Measurements from ENCODE around the gene RBM33. TPM values are rescaled to one million over a fixed set of nuclear protein-coding genes. Genes with fewer than 3 reads are reported as not detected.
"Not testable (repeated sequence)": the region's sequence is repeated elsewhere in the genome, so short reads cannot be mapped to it uniquely, and the experiment has no call there.

Gene RBM33
- total RNA-seq, 1 experiment from 2014 or later = 19.4 TPM

DNA sequence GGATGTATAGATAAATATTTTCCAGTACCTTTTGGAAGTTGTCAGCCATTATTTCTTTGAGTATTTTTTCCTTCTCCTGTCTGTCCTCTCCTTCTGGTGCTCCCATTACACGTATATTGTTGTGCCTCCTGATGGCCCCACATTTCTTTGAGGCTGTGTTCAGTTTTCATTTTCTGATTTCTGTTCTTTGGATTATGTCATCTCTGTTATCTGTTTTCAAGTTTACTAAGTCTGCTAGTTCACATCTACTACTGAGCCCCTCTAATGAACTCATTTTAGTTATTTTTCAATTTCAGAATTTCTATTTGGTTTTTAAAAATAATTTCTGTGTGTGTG, 16.3 kb downstream of the RBM33 start:
- no peak for DNase-seq (ENCODE audit: low read depth)

DNA sequence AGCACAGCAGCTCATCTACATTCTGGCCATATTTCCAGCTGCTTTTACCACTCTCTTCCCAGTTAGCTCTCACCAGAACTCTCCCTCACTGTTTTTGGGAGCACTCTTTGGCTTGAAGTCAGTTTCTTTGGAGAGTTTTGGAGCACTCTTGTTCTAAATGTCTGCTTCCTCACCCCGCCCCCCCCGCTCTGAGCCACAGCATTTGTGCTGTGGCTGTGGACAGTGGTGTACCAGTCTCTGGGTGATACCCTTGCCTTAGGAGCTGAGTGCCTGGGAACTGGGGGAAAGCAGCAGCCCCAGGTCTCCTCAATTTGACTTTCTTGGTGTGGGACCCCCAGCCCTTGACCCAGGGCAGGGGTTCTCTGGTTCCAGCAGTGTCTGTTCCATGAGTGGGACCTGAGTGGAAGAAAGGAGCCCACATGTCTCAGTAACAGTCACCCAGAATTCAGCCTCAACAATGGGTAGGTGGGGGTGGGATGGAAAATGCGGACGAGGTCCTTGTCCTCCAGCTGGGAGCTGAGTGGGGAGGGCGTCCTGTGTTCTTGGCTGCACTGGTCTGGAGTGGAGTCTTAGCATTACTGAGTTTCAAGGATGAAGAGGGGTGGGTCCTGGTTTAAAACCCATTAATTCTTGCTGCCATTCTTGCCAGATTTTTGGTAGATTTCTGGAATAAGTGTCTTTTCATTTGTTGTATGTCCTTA, 18.0 kb downstream of the RBM33 start:
- DNase-seq (ENCODE audit: low read depth) = no peak

DNA sequence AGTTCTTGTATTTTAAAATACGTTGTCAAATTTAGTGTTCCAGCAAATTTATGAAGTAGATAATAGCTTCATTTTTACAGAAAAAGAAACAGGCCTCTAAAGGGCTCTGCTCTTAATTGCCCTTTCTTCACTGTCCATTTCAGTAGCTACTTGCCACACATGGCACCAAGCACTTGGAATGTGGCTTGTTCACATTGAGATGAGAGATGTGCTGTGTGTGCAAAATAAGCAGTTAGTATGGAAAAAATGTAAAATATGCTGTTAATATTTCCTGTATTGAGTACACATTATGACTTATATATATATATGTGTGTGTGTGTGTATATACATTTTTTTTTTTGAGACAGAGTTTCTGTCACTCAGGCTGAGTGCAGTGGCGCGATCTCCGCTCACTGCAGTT, 19.5 kb downstream of the RBM33 start:
- no peak for DNase-seq (ENCODE audit: low read depth)

DNA sequence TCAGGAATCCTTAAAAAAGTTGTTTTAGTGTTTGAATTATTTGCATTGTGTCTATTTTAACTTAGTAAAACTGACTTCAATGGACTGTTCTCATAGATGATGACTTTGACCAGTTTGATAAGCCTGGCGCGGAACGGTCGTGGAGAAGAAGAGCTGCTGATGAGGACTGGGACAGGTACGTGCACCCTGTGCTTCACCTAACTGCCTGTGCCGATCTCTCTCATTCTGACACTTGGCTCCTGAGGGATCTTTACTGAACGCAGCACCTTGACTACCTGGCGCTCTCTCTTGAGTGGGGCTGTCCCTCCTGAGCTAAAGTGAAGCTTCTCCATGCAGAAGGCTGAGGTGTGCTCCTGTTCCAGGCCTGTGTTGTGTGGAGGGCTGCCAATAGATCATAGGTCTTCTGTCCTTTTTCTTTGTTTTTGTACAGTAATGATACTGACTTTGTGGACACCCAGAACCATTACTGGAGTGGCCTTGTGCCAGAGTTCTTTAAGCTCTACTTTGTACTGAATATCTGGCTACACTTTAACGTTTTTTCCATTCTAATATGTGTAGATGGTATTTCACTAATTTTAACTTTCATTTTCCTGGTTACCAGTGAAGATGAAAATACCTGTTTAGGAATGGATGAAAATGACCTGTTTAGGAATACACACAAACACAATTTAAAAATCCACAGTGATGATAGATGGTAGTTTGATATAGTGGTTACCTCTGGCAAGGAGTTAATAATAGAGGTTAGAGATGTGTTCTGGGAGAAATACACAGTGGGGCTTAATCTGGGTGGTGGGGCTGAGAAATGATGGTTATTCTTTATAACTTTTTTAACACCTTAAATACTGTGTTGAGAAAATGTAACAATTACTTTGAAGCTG, 20.9 kb downstream of the RBM33 start:
- DNase-seq (ENCODE audit: low read depth) = no peak

DNA sequence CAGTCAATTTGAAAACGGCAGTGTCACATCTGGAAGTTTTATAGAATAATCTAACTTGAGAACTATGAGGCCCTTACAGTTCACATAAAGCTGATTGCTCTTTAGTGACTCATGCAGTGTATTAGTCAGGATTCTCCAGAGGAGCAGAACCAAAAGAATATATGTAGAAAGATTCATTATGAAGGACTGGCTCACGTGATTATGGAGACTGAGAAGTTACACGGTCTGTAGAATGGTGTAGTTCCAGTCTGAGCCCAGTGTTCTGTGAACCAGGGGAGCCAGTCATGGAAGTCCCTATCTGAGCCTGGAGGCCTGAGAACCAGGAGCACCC, 21.5 kb downstream of the RBM33 start:
- peak; percentile 80 for DNase-seq (ENCODE audit: low read depth)

DNA sequence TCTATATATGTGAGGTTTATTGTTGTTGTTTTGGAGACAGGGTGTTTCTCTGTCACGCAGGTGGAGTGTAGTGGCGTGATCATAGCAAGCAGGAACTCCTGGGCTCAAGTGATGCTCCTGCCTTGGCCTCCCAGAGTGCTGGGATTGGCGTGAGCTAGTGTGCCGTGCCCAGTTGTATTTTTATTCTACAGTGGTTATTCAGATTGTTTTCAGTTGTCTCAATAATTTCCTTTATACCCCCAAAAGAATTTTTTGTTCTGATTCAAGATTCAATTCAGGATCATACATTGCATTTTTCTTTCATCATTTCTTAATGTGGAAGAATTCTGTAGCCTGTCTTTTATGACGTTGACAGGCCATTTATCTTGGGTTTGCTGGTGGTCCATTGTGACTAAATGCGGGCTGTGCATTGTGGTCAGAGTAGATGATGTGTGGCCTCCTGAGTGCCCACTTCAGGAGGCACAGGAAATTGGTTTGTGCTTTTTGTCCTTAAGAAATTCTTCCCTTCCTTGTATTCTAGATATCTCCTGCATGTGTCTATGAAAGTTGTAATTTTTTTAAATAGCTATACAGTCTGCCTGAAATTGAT, 22.9 kb downstream of the RBM33 start:
- DNase-seq (ENCODE audit: low read depth) = peak; percentile 70

DNA sequence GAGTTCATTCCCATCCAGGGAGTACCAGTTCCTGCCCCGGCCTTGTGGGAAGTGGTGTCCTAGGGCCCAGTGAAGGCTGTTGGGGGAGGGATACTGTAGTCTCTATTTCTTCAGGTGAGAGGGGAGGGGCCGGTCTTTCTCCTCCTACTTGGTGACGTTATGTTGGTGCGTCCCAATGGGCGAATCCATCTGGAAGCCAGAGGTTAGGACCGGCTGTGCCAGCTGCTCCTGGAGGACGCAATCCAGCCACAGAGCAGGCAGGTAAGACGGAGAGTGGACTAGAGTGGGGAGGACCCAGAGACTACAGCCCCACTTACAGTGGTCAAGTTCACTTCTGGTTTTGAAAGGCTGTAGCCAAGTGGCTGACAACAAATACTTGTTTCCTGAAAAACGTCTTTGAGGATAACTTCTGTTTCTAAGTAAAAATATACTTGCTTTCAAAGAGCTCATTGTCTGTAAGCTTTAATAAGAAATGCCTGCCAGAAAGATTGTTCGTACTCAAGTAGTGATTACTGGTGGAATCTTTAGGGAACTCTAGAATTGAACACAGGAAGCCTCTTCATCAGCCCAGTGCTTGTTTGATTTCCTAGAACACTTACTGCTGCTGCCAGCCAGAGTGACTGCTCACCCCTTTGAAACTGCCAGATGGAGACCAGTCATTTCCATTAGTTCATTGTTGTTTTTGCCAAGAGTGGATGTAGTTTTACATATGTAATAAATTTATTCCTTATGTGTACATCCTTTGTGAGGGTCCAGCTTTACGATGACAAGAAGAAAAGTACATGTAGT, 25.4 kb downstream of the RBM33 start:
- DNase-seq (ENCODE audit: low read depth) = no peak

DNA sequence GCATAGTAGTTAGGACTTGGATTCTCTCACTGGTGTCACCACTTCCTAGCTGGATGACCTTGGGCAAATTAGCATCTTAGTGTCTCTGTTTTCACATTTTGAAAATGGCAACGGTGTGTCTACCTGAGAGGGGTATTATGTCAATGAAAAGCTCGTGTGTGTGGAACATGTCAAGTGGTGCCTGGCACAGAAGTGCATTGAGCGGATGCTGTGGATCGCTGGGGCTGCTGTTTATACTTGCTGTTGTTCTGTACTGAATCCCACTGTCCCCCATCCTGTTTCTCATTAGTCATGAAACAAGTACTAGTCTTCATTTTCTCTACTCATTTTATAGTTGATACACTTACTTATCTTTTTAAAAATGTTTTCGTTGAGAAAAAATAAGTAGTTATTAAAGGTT, 26.1 kb downstream of the RBM33 start:
- DNase-seq (ENCODE audit: low read depth) = no peak

DNA sequence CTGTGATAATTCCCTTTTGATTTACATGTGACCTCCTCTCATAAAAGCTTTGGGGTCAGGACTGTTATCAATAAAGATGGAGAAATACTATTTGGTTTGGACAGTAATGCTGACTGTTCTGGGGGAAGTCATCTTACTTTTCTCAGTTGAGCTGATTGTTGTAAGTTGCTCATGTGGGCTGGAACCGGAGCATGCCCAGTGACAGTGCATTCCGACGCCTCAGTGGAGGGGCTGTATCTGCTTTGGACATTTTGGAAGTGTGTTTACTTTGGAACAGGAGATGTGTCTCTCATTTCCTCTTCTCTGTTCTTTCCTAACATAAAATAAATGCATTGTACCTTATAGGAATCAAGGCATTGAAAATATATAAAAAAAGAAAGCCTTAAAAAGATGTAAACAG, 30.1 kb downstream of the RBM33 start:
- no peak for DNase-seq (ENCODE audit: low read depth)

DNA sequence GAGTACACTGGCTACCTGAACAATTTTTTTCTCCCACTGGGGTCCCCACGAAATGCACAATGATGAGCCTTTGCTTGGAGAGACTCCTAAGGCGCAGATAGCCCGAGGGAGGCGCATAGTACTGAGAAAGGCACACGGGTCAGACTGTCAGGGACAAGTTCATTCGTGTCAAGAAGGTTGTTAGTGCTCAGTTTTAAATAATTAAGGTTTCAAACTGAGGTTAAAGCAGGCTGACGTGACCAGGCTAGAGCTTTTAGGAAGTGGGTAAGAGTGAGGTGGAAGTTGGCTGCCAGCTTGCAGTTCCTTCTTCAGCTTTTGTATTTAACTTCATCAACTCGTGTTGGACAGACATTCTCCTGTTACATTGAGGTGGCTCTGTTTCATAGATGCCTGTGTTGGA, 31.6 kb downstream of the RBM33 start:
- DNase-seq (ENCODE audit: low read depth) = no peak

DNA sequence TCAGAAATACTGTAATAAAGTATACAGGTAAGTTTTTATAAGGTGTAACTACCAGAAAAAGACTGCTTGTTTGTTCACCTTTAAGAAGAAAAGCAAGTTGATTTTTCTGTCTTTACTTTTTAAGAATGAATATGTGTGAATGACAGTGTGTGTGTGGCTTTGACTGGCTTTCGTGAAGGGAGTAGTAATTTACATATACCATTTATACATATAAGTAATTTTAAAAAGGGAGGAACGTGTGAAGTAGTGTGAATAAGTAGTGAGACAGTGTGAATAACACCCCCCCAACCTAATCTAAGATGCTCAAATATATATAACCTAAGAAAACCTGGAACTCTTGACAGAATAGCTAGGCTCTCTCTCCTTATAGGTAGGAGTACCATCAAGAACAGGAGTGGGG, 33.2 kb downstream of the RBM33 start:
- no peak for DNase-seq (ENCODE audit: low read depth)

DNA sequence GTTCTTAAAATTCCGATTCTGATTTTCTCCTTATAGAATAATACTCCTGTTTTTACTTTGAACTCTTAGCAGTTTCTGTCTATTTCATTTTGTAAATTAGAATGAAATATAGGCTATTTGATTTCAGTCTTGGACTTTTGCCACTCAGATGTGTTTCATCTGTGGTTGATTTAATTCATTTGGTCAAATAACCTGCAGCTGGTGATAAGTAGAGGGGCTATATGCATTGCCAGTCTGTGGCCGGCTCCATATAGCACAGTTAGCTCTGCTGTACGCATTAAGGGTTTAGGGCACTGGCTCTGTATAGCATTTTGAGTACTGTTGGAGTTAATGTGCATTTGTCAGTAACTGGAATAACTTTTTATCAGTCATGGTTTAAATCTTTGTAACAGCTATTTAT, 35.7 kb downstream of the RBM33 start:
- DNase-seq (ENCODE audit: low read depth) = no peak

DNA sequence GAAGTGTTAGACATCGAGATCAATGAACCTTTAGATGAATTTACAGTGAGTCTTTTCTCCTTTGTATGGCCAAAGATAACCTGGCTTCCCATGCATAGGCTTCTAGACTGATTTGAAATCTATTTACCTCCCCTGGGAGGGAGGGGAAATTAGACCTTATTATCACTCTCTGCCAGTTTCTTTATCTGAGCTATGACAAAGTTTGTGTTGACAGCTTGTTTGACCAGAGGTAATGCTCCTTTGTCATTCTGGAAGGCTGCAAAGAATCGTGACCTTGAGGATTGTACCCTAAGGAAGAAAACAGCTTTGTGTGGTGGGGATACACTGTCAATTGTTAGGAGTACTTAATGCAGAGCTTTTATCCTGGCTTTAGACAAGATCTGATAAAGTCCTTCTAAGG, 36.4 kb downstream of the RBM33 start:
- no peak for DNase-seq (ENCODE audit: low read depth)

DNA sequence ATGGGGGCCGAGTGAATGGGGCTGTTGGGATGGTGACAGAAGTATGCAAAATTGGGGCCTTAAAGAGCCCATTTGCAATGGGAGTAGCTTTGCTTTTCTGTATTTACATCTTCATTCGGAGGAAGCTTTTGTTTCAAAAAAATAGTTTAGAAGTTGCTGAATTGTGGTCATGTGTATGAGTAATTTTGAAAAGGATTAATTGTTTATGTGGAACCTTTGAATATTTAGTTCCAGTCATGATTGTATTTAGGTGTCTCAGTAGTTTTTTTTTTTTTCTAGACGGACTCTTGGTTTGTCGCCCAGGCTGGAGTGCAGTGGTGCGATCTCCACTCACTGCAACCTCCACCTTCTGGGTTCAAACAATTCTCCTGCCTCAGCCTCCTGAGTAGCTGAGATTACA, 37.2 kb downstream of the RBM33 start:
- no peak for DNase-seq (ENCODE audit: low read depth)

DNA sequence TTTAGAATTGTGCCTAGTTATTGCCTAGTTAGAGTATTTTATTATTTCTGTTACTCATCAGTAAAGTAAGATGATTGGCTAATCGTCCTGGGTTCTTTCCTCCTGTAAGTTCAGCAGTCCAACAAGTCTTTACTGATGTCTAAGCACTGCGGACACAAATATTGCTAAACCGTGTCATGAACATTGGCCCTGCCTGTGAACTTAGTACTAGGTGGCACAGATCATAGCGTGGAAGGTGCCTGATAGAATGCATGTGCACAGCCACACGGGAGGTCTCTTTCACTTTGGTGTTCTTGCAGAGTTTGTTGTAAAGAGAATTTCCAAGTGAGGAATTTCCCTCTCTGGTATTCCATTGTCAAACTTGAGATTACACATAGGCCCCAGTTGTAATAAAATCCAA, 38.0 kb downstream of the RBM33 start:
- DNase-seq (ENCODE audit: low read depth) = no peak

DNA sequence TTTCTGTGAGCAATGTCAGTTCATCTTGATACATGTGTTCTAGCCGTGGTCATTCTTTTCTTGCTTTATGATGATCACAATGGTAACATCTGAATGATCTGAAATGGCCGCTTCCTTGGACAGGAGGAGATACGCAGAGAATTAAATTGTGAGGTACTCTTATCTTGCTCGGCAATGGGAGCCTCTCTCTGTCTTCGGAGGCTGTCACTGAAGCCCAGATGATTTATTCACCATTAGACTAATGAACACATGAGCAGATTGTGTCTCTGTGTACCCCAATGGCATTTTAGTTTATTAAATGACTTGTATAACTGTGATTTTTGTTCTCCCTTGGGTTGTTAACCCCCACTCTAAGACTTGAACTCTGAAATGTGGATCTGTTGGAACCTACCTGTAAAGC, 38.6 kb downstream of the RBM33 start:
- DNase-seq (ENCODE audit: low read depth) = no peak

DNA sequence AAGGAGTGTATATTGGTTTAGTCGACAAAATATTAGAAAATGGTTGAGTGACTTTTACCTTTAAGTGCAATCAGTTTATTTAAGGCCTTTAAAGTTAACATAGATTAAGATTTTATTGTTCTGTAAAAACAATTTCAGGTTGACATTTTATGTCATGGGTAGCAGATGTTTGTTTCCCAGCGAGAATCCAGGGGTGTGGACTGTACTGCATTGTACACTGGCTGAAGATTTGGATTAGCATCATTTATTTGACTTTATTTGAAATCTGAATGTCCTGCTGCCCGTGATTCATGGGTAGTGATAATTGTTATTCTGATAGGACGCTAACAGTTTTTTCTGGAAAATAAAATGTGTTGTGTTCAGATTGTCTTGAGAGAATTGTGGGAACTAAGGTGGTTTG, 39.3 kb downstream of the RBM33 start:
- DNase-seq (ENCODE audit: low read depth) = no peak

DNA sequence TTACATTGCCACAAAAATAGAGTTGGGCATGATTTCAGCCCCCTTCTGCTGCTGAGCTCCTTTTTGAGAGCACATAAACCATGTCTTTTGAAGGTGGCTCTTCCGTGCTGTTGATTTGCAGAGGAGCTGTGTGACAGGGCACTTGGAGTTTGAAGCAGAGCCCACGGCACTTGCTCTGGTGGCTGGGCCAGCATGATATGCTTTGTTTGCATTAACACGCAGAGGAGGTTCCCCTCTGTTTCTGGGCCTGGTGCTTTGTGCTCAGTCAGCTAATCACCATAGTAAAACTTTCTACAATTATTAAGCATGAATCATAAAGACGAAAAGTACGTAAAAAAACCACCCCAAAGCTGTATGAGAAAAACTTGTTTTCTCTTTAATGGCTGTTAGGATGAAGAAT, 40.1 kb downstream of the RBM33 start:
- DNase-seq (ENCODE audit: low read depth) = no peak

DNA sequence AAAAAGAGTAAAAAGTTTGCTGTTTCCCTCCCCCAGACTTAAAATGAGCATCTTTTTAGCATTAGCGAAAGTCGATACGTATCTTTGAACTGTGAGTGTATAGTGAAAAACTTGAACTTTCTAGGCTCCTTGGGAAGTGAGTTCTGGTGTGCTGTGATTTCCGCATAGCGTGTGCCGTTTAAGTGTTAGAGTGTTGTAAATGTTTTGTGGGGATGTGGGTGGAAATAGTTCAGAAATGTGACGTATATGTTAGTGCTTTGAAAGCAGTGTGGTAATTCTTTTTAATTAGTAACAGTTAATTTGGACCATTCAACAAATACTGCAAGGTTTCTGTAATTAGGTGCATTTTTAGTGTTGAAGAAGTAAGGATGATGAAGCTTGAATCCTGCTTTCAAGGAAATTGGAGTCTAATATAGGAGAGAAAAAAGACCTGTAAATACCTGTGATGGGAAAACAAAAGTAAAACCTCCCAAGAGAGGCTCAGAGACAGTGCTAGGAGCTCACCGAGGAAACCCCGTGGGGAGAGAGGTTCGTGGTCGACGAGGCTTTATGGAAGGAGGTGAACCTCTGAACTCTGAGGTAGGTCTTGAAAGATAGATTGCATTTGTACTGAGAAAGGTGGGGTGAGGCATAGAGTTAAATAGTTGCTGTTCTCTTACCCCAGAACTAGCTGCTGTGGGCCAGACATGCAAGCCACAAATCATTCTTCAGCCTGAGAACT, 40.8 kb downstream of the RBM33 start:
- no peak for DNase-seq (ENCODE audit: low read depth)

DNA sequence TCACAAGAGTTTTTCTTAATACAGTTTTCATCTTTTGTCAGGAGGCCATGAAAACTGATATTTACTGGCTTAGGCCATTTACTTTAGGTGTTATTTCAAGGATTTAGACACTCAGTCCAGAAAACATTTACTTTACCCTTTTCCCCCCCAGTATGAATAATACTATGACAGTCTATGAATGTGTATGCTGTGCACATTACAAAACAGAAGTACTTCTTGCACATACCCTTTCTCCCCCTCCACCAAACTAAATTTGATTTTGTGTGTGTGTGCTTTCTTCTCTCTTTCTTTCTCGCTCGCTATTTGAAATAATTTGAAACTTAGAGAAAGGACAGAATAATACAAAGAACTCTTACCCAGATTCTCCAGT, 41.3 kb downstream of the RBM33 start:
- DNase-seq (ENCODE audit: low read depth) = no peak

DNA sequence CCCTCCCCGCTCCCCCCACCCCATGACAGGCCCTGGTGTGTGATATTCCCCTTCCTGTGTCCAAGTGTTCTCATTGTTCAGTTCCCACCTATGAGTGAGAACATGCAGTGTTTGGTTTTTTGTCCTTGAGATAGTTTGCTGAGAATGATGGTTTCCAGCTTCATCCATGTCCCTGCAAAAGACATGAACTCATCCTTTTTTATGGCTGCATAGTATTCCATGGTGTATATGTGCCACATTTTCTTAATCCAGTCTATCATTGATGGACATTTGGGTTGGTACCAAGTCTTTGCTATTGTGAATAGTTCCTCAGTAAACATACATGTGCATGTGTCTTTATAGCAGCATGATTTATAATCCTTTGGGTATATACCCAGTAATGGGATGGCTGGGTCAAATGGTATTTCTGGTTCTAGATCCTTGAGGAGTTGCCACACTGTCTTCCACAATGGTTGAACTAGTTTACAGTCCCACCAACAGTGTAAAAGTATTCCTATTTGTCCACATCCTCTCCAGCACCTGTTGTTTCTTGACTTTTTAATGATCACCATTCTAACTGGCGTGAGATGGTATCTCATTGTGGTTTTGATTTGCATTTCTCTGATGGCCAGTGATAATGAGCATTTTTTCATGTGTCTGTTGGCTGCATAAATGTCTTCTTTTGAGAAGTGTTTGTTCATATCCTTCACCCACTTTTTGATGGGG, 42.3 kb downstream of the RBM33 start:
- DNase-seq (ENCODE audit: low read depth) = not testable (repeated sequence)

Data from Daoy (cell line).